Measurements from ENCODE around the gene SCPEP1. TPM values are rescaled to one million over a fixed set of nuclear protein-coding genes. Genes with fewer than 3 reads are reported as not detected.
"Not testable (repeated sequence)": the region's sequence is repeated elsewhere in the genome, so short reads cannot be mapped to it uniquely, and the experiment has no call there.

SCPEP1 gene
- polyA plus RNA-seq, 1 of the 3 experiments (the other 2 are of a cell fraction): 99.6 TPM

GRCh38 chr17:56978441-56979090 is 635 bp downstream of the SCPEP1 start (continued):
- no peak for TF ChIP-seq YY1 (IDR thresholded peaks at IDR 0.05; ENCODE audit: low read depth)
- peak; percentile 5 for TF ChIP-seq CHD2 (IDR thresholded peaks at IDR 0.05; ENCODE audit: low read length, partially characterized antibody)

GRCh38 chr17:56979091-56979480 is 1.2 kb downstream of the SCPEP1 start:
- H3K36me3 ChIP-seq (replicated peaks in 1 of 2; ENCODE audit: control insufficient read depth in 1 of 2, insufficient read depth in 2 of 2, low read length in 1 of 2): no peaks in the 10 kb centered on the region
- TF ChIP-seq EZH2phosphoT487 (IDR thresholded peaks at IDR 0.05; ENCODE audit: borderline replicate concordance, low read depth) (no peak), EP300 (IDR thresholded peaks at IDR 0.05; ENCODE audit: borderline replicate concordance in 1 of 2, low read depth in 1 of 2, low read length in 1 of 2) (no peak; a peak in 1 of 4 replicates), RXRA (IDR thresholded peaks at IDR 0.05; ENCODE audit: borderline replicate concordance, low read depth) (no peak), FOXM1 (IDR thresholded peaks at IDR 0.05; ENCODE audit: low read depth) (no peak), GATA2 (CRISPR knock-in tag; IDR thresholded peaks at IDR 0.05) (no peak), RCOR1 (IDR thresholded peaks at IDR 0.05; ENCODE audit: low read length) (no peak), FOSL2 (IDR thresholded peaks at IDR 0.05; ENCODE audit: borderline replicate concordance, low read depth) (no peak), MAX (IDR thresholded peaks at IDR 0.05; ENCODE audit: low read depth) (no peak), MXI1 (IDR thresholded peaks at IDR 0.05; ENCODE audit: low read depth, low read length) (no peak), SMC3 (IDR thresholded peaks at IDR 0.05; ENCODE audit: low read depth, low read length) (no peak), RFX5 (IDR thresholded peaks at IDR 0.05; ENCODE audit: low read length) (no peak), SIN3A (IDR thresholded peaks at IDR 0.05; ENCODE audit: borderline replicate concordance, low read depth, low read length) (no peak), USF2 (IDR thresholded peaks at IDR 0.05; ENCODE audit: borderline replicate concordance, low read depth, low read length) (no peak), TEAD4 (IDR thresholded peaks at IDR 0.05; ENCODE audit: borderline replicate concordance, insufficient read depth) (no peak), USF1 (IDR thresholded peaks at IDR 0.05; ENCODE audit: borderline replicate concordance, low read depth) (no peak), CHD2 (IDR thresholded peaks at IDR 0.05; ENCODE audit: low read length, partially characterized antibody) (no peak), REST (IDR thresholded peaks at IDR 0.05; ENCODE audit: low read depth, low read length) (no peak), ELF1 (IDR thresholded peaks at IDR 0.05) (no peak)
- DNase-seq: no peak
- H2AFZ ChIP-seq (ENCODE audit: low read depth): peak overlapping the region; percentile 83
- peak overlapping the region; percentile 50; the same call in 1 of the 2 replicates for H3K9ac ChIP-seq
- ChIA-PET CTCF (interaction anchor here (0.6 to 3.0 kb wide), 15 partner anchors 12 to 1021 kb away, joined by 3 to 23 read pairs (median 4); partner anchors contain the start of gene COIL), POLR2A (interaction anchor here (0.9 to 2.6 kb wide), 2 partner anchors 19 kb away, joined by 4 to 13 read pairs; partner anchors contain the start of gene COIL)
- H3K27ac ChIP-seq (ENCODE audit: low read depth in 2 of 2, low read length in 1 of 2): peak overlapping the region in 1 of 2 experiments; percentile 70; a peak in 1 of 4 replicates
- H3K79me2 ChIP-seq (ENCODE audit: insufficient read depth): no peaks in the 10 kb centered on the region
- WGBS (ENCODE audit: low lambda C conversion rate): 71% methylated on average over 3 of the region's 3 CpGs
- H3K27me3 ChIP-seq (ENCODE audit: insufficient read depth): no peaks in the 10 kb centered on the region
- H3K9me3 ChIP-seq: no peaks in the 10 kb centered on the region
- no peaks in the 10 kb centered on the region for H3K9me2 ChIP-seq
- peaks cover 5 to 12% of the 10 kb centered on the region in 2 experiments; a peak in 3 of 4 replicates for H3K4me1 ChIP-seq (ENCODE audit: control insufficient read depth in 1 of 2, insufficient read depth in 2 of 2, low read depth in 1 of 2, low read length in 1 of 2)
- peak overlapping the region; percentile 73 for H3K4me2 ChIP-seq
- no peaks in the 10 kb centered on the region for H4K20me1 ChIP-seq (ENCODE audit: insufficient read depth)
- no peaks in the 10 kb centered on the region for H3F3A ChIP-seq (replicated peaks; ENCODE audit: insufficient read depth)
- peak overlapping the region; percentile 70 to 75 for H3K4me3 ChIP-seq (ENCODE audit: low read depth in 2 of 2, low read length in 1 of 2)

- H3K36me3 ChIP-seq (replicated peaks in 1 of 2; ENCODE audit: control insufficient read depth in 1 of 2, insufficient read depth in 2 of 2, low read length in 1 of 2); H3K9ac ChIP-seq; H3F3A ChIP-seq (replicated peaks; ENCODE audit: insufficient read depth); H3K9me3 ChIP-seq; POLR2A ChIA-PET; H3K9me2 ChIP-seq; H3K4me3 ChIP-seq (ENCODE audit: low read depth in 2 of 2, low read length in 1 of 2); H2AFZ ChIP-seq (ENCODE audit: low read depth); H3K4me2 ChIP-seq; H3K79me2 ChIP-seq (ENCODE audit: insufficient read depth); H3K27ac ChIP-seq (ENCODE audit: low read depth in 2 of 2, low read length in 1 of 2); H3K27me3 ChIP-seq (ENCODE audit: insufficient read depth); DNase-seq; H4K20me1 ChIP-seq (ENCODE audit: insufficient read depth): not testable (repeated sequence)
- CTCF ChIA-PET: interaction anchor here (1.4 kb wide), 1 partner anchor 162 kb away, joined by 3 read pairs; no protein-coding TSS in a partner anchor
- 96% methylated on average over 12 of the region's 12 CpGs for WGBS (ENCODE audit: low lambda C conversion rate)
- peaks cover 5 to 12% of the 10 kb centered on the region in 2 experiments; a peak in 3 of 4 replicates for H3K4me1 ChIP-seq (ENCODE audit: control insufficient read depth in 1 of 2, insufficient read depth in 2 of 2, low read depth in 1 of 2, low read length in 1 of 2)
These were observed 2.6 kb downstream of the SCPEP1 start for GRCh38 chr17:56980526-56980925.
